ENCODE results near the gene DAPP1. TPM values are rescaled to one million over a fixed set of nuclear protein-coding genes. Genes with fewer than 3 reads are reported as not detected.
"Not testable (repeated sequence)": the region's sequence is repeated elsewhere in the genome, so short reads cannot be mapped to it uniquely, and the experiment has no call there.

The DAPP1 gene
- total RNA-seq (ENCODE audit: unreplicated experiment): not detected
- long read RNA-seq: 0 reads

DNA sequence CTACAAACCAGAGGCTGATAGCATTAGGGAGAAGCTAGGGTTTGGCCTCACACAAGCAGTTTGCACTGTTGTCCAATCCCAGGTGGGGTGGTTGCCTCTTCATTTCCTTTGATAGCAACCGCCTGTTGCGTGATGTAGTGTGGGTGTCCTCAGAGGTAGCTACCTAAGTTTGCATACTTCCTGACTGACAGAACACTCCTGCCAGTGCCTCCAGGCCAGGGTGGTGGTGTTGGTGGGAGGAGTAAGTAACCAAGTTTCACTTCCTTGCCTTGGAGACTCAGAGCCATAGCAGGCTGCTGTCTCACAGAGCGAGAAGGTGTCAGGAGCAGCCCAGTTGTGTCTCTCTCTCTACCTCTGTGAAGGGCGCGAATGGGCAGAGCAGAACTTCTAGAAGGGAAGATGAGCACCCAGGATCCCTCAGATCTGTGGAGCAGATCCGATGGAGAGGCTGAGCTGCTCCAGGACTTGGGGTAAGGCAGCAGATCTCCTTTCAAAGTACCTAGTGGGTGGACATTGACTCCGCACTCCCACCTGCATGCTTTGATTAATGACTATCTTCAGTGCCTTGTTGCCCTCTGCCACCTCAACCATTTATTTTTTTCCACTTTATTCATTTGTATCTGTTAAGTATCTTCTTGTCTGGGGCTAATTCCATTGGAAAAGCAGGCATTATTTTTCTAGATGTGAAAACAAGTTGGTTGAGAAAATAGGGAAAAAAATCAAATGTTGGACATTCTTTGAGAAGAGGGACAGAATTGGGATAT is at the start of gene DAPP1:
Gene DAPP1, plus strand, starts transcription at position 283 of the 764 bp plus-strand sequence. Its CDS starts 87 bp downstream, at position 370.
- Mint-ChIP-seq H3K4me3 (ENCODE audit: unreplicated experiment) (no peak within 1 kb of the TSS), H3K9me3 (ENCODE audit: unreplicated experiment) (peaks cover 3% of the 10 kb centered on the region), H3K4me1 (ENCODE audit: low read depth, unreplicated experiment) (no peaks in the 10 kb centered on the region), H3K36me3 (ENCODE audit: unreplicated experiment) (peaks cover 4% of the 10 kb centered on the region), H3K27ac (ENCODE audit: unreplicated experiment) (no peak within 1 kb of the TSS), H3K27me3 (ENCODE audit: unreplicated experiment) (no peaks in the 10 kb centered on the region)
- no peak for TF ChIP-seq CTCF (IDR thresholded peaks at IDR 0.05; ENCODE audit: partially characterized antibody, unreplicated experiment)
- no peak for DNase-seq

DNA sequence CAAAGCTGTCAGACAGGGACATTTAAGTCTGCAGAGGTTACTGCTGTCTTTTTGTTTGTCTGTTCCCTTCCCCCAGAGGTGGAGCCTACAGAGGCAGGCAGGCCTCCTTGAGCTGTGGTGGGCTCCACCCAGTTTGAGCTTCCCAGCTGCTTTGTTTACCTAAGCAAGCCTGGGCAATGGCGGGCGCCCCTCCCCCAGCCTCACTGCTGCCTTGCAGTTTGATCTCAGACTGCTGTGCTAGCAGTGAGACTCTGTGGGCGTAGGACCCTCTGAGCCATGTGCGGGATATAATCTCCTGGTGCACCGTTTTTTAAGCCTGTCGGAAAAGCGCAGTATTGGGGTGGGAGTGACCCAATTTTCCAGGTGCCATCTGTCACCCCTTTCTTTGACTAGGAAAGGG is 45.8 kb upstream of the DAPP1 start:
- not testable (repeated sequence) for DNase-seq; H3K9me3 Mint-ChIP-seq (ENCODE audit: unreplicated experiment); H3K27me3 Mint-ChIP-seq (ENCODE audit: unreplicated experiment); H3K4me1 Mint-ChIP-seq (ENCODE audit: low read depth, unreplicated experiment); H3K4me3 Mint-ChIP-seq (ENCODE audit: unreplicated experiment); H3K27ac Mint-ChIP-seq (ENCODE audit: unreplicated experiment)
- peaks cover 15% of the 10 kb centered on the region for H3K36me3 Mint-ChIP-seq (ENCODE audit: unreplicated experiment)

DNA sequence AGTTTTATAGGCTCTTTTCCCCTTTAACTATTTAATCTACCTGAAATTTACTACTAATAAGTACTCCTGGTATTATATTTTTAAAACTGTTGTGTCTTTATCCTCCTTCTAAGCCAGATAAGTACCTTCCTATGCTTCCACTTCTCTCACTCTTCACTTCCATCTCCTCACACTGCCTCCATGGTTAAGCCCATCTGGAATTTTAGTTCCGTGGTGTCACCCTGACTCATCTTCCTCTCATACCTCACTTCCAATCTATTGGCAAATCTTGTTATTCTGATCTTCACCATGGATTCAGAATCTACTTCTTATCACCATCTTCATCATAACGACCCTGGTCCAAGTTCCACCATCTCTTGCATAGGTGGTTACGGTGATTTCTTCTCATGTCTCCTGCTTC is 32.7 kb upstream of the DAPP1 start:
- Mint-ChIP-seq H3K27ac (ENCODE audit: unreplicated experiment) (no peak overlapping the region), H3K9me3 (ENCODE audit: unreplicated experiment) (no peaks in the 10 kb centered on the region), H3K27me3 (ENCODE audit: unreplicated experiment) (no peaks in the 10 kb centered on the region), H3K4me1 (ENCODE audit: low read depth, unreplicated experiment) (no peaks in the 10 kb centered on the region), H3K36me3 (ENCODE audit: unreplicated experiment) (no peaks in the 10 kb centered on the region), H3K4me3 (ENCODE audit: unreplicated experiment) (no peak overlapping the region)
- no peak for DNase-seq
- TF ChIP-seq CTCF (IDR thresholded peaks at IDR 0.05; ENCODE audit: partially characterized antibody, unreplicated experiment): no peak

- Mint-ChIP-seq H3K4me1 (ENCODE audit: low read depth, unreplicated experiment) (no peaks in the 10 kb centered on the region), H3K27ac (ENCODE audit: unreplicated experiment) (no peak overlapping the region), H3K36me3 (ENCODE audit: unreplicated experiment) (no peaks in the 10 kb centered on the region), H3K27me3 (ENCODE audit: unreplicated experiment) (no peaks in the 10 kb centered on the region), H3K9me3 (ENCODE audit: unreplicated experiment) (no peaks in the 10 kb centered on the region), H3K4me3 (ENCODE audit: unreplicated experiment) (no peak overlapping the region)
- no peak for TF ChIP-seq CTCF (IDR thresholded peaks at IDR 0.05; ENCODE audit: partially characterized antibody, unreplicated experiment)
- DNase-seq: no peak
Observed at GRCh38 chr4:99784842-99785241, 31.8 kb upstream of the DAPP1 start.

DNA sequence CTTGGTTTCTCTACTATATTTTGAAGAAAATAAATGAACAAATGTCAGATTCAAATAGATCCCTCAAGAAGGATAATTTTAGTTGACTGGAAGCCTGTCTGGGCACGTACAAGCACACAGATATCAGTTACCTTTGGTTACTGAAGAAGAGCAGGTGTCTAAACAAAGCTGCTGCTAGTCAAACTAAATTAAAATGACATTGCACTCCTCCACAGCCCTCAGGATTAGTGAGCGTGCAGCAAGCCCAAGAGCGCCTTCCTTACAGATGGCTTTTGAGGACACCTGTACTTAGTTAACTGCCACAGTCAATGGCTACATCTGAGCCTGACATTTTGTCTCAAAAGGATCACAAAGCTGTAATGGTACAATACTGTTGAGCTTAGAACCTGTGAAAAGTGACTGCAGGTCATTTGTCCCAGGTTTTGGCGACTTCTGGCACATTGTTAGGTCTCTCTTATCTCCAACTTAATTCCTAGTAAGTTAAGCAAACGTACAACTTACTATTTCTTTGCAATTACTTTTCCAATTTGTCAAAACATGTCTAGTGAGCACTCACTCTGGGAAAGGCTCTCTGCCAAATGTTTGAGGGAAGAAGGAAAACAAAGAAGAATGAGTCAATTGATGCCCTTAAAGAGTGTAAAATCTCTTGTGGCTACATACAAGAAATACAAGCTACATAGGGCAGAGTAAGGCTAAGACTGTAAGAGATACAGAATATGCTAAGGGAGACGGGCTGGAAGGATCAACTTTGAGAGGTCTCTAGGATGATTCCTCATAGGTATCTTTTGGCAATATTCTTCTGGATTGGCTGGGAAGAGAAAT is 25.6 kb upstream of the DAPP1 start:
- Mint-ChIP-seq H3K36me3 (ENCODE audit: unreplicated experiment) (peaks cover 9% of the 10 kb centered on the region), H3K27ac (ENCODE audit: unreplicated experiment) (no peak overlapping the region), H3K27me3 (ENCODE audit: unreplicated experiment) (no peaks in the 10 kb centered on the region), H3K4me1 (ENCODE audit: low read depth, unreplicated experiment) (no peaks in the 10 kb centered on the region), H3K9me3 (ENCODE audit: unreplicated experiment) (peaks cover 3% of the 10 kb centered on the region), H3K4me3 (ENCODE audit: unreplicated experiment) (no peak overlapping the region)
- DNase-seq: no peak
- no peak for TF ChIP-seq CTCF (IDR thresholded peaks at IDR 0.05; ENCODE audit: partially characterized antibody, unreplicated experiment)

Data from glutamatergic neuron (in vitro differentiated cells).